Measurements from ENCODE around the gene C5orf15.
"Not testable (repeated sequence)": the region's sequence is repeated elsewhere in the genome, so short reads cannot be mapped to it uniquely, and the experiment has no call there.

C5orf15 gene

DNA sequence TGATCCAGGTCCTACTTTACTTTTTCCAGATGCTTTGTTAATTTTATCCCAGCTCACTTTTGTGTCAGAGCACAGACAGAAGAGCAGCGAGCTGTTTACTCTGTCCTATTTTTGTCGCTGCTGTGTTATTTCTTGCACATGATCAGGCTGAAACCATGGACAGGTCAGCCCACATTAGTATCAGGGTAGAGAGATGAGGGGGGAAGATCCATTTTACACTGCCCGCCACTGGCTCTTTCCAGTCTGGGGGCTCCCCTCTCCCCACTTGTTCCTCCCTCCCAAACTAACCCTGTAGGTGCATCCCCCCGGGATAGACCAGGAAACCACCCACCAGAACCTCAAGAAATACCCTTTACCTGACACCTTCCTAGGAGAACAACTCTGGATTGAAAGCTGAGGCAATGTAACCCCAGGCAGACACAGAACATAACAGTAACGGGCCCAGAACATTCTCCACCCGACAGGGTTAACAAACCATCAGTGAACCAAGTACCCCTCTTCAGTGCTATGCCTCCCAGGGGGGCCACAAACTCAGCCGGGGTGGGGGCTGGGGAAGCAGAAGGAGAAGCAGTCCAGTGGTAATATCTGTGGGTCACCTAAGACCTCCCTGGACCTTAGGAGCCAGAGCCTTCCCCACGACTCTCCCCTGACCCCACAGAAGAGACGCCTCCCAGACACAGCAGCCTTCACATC, 26.0 kb upstream of the C5orf15 start:
- DNase-seq (ENCODE audit: low read depth in 3 of 3, low spot score in 1 of 3): no peak

DNA sequence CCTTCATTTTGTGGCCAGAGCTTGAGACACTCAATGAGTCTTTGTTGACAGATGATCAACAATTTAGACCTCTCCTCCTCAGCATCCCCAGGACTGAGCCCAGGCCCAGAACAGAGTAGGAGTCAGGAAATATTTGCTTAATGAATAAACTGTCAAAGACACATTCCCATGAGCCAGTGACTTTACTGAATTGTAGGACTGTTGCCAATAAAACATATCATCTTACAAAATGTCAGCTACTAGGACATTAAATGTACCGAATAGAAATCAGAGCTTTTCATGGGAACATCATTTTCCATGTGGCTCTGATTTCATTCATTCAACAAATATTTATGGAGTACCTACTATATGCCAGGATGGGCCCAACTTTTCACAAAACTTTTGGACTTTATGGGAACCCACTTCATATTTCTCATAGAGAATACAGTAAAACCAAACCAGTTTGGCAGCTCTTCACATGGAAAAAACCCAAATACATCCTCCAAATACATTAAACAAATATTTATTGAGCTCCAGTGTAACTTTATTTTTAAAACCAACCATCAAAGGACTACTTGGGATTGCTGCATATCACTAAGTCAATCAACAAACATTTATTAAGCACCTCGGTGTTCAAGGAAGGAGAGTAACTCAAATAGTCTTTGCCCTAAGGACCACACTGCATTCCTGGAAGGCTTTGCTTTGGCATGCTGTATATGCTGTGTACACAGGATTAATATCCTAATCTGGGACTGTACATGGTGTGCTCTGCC, 24.9 kb upstream of the C5orf15 start:
- no peak for DNase-seq (ENCODE audit: low read depth in 3 of 3, low spot score in 1 of 3)

DNA sequence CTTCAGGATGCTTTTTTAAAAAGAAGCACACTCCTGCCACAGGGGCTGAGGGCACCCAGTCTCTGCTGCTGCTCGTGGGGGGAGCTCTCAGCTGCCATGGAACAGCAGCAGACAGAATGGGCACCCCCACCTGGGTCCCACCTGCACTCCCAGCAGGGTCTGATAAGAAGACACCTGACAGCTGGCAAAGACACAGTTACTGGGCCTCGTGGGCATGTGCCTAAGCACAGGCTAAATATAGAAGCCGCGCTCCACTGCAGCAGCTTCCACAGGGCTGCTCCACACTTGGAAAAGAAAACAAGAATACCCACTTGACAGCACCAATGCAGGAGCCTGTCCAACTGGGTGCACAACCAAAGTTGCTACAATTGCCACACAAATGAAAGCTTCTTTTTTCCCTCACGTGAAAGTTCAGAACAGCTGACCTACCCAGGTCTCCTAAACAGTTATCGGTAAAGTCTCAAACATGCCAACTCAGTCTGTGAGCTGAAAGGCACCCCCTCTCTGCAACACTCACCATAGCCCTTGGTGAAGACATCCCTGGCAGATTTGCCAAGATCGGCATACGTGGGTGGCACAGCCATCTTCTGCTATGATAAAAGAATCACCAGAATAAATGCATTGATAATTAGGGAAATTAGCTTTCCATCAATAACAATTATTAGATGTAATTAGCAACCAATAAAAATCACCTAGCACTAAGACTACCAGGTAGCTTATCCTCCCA, 24.2 kb upstream of the C5orf15 start:
- DNase-seq (ENCODE audit: low read depth in 3 of 3, low spot score in 1 of 3): no peak

DNA sequence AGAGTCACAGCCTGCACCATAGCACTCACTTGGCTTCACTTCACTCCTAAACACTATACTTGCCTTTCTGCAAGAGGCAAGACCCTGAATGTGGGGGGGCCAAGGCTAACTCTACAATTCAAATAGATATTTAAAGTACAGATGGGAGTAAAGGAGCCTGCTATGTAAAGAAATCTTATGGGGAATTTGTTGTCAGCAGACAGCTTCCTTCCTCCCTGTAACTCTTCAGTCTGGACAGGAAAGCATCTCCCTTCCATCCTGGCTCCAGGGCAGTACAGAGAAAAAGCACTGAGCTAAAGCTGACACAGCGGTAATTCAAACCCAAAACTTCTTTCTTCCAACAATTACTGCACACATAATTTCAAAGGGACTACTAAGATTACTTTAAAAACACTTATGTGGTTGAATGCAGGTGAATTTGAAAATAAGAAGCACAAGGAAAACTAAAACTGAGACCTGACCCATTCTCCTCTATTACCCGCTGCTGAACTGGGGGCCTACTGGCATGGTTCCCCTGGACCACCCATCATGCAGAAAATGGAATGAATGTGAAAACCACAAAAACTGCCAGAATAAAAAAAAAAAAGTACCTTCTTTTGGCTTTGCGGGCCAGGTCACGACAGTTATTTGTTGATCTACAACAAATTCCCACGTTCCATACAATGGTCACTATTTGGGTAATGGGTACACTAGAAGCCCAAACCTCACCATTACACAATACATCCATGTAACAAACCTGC, 22.9 kb upstream of the C5orf15 start:
- DNase-seq (ENCODE audit: low read depth in 3 of 3, low spot score in 1 of 3): no peak

DNA sequence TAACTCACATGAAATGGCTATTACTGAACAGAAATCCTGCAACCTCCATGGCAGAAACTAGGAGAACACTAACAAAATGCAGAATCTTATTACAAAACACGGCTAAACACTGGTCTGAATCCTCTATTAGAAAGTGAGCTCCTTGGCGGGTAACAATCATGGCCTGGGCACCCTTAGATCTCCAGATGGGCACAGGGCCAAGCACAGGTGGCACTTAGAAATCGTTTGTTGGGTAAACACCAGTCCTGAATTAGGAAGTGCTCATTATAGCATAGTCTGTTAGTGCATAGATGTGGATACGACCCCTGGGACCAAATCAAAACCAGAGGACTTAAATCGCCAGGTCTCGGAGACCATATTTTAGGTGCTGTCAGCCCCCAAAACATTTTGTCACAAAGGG, 22.0 kb upstream of the C5orf15 start:
- DNase-seq (ENCODE audit: low read depth in 3 of 3, low spot score in 1 of 3): no peak

DNA sequence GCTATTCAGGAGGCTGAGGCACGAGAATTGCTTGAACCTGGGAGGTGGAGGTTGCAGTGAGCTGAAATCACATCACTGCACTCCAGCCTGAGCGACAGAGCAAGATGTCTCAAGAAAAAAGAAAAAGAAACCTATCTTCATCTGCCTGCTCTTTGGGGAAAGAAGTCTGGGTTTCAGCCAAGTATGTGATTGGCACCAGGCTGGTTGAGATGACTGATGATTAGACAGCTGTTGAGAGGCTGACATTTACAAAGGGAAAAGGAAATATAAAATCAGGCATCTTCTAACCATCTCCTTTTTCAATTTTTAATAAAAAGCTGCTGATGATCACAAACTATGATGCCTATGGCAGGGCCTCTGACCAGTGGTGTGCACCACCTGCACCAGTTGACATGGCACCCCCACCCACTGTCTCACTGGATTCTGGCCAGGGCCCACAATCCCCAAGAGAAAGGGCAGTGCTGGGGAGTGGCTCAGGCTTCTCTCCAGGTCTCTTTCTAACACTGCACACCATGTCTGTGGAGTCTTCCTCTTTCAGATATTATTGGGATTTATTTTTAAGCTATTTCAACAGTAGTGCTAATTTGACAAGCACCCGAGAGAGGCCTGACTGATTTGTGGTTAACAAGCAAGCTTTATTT, 17.2 kb upstream of the C5orf15 start:
- DNase-seq (ENCODE audit: low read depth in 3 of 3, low spot score in 1 of 3): no peak

DNA sequence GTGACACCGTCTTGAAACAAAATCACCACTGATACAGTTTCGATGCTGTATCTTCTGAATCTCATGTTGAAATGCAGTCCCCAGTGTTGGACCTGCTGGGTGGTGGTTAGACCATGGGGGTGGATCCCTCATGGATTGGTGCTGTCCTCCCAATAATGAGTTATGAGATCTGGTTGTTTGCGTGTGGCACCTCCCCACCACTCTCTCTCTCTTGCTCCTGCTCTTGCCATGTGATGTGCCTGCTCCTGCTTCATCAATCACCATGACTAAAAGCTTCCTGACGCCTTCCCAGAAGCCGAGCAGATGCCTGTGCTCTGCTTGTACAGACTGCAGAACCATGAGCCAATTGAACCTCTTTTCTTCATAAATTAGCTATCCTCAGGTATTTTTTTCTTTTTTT, 15.2 kb upstream of the C5orf15 start:
- no peak for DNase-seq (ENCODE audit: low read depth in 3 of 3, low spot score in 1 of 3)

DNA sequence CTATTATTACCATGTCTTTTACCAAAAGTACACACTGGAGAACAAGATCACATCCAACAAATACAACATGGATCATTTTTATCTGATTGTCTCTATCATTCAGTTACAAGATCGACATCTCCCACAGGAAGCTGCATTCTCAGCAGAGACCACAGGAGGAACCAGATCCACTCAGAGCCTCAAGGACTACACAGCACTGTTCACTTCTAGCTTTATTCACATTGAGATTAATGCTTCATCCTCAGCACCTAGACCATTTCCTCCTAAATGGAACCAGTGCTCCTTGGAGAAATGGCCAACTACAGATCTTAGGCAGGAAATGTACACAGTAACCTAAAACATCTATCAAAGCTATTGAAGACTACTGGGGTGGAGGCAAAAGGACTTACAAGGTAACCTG, 13.3 kb upstream of the C5orf15 start:
- no peak for DNase-seq (ENCODE audit: low read depth in 3 of 3, low spot score in 1 of 3)

DNA sequence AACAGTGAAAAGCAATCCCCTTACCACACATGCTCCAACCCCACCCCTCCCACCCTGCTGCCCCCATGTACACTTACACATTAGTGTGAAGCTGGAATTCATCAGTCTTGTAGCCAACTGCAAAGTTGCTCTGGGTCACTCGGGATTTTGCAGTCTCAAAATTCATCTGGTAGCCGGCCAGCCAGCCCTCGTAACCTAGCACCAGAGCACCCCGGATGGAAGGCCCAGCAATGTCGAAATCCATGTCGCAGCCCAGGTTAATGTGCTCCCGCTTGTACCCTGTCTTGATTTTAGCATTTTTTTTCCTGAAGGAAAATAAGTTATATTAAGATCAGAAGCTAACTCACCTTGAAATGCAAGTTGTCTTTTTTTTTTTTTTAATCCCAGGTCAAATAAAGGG, 12.2 kb upstream of the C5orf15 start:
- no peak for DNase-seq (ENCODE audit: low read depth in 3 of 3, low spot score in 1 of 3)

DNA sequence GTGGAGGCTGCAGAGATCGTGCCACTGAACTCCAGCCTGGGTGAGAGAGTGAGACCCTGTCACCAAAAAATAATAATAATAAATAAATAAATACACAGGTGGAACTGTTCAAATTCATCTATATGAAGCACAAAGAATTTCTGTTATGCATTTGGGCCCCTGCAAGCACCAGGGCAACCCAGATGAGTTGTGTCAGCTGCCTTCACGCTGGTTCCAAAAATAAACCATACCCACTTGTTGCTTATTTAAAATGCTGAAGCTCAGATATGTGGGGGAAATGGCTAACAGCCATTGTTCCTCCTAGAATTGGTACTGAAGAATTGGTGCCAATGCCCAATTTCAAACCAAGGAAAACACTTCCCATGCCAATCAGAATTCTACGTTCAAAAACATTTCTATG, 10.5 kb upstream of the C5orf15 start:
- DNase-seq (ENCODE audit: low read depth in 3 of 3, low spot score in 1 of 3): no peak

DNA sequence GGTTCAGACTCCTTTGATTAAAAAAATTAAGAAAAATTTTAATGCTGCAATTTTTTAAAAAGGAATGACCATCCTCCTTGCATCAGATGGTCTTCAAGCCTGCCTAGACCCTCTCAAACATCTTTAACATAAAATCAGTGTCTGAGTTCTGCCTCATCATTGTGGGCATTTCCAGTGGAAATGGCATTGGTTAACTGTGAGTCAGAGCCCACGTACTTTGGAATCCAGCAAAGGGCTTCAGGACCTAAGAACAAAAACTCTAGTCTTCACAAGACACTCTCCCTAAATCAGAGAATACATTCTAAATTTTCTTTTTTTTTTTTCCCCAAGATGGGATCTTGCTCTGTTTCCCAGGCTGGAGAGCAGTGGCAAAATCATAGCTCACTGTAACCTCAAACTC, 9.4 kb upstream of the C5orf15 start:
- no peak for DNase-seq (ENCODE audit: low read depth in 3 of 3, low spot score in 1 of 3)

DNA sequence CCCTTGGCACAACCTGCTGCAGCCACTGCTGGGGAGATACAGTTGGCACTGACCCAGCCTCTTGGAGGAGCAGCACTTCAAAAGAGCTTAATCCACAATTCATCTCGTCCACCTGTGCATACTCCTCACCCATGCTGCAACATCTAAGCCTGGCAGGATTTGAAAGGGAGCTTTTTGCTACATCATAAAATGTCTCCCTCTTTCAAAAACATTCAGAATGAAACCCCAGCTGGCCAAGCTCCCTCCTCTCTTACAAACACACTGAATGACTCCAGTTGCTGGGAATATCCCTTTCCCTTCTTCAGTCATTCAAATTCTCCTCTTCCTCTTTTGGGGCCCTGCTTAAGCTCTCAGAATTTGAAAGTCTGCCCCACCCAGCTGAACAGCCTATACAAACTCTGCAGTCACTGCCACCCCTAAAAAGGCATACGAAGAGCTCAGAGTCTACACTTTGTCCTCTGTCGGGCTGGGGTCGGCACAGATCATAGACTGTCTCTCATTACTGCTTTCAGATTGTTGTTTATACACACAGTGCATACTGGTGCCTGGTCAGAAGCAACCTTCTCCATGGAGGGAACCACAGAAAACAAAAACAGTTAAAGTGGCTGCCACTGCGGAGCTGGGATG, 8.8 kb upstream of the C5orf15 start:
- DNase-seq (ENCODE audit: low read depth in 3 of 3, low spot score in 1 of 3): no peak

DNA sequence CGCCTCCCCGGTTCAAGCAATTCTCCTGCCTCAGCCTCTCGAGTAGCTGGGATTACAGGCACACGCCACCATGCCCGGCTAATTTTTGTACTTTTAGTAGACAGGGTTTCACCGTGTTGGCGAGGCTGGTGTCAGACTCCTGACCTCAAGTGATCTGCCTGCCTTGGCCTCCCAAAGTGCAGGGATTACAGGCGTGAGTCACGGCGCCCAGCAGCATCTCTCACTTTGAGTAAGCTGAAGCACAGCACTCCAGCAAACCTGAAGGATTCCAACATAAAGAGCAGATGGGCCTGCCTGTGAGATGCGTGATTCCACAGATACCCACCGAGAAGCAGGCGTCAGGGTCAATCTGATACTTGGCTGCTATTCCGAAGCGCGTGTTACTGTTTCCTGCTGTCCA, 7.1 kb upstream of the C5orf15 start:
- not testable (repeated sequence) for DNase-seq (ENCODE audit: low read depth in 3 of 3, low spot score in 1 of 3)

DNA sequence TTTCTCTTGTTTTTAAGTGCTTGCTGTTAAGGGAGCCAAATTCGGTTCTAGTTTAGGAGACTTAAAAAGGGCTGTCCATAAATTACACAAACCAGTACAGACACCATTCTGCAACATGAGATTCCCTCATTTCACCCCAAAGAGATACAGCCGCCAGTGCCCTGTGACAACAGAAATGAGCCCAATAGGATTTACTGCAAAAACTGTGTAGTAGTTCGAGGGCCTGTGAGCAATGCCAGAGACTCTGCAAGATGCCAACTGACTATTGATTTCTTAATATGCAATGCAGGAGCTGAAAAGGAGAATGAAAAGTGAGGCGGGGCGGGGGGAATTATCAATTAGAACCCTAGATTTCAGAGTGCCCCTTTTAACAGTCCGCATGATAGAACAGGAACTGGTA, 5.7 kb upstream of the C5orf15 start:
- no peak for DNase-seq (ENCODE audit: low read depth in 3 of 3, low spot score in 1 of 3)

DNA sequence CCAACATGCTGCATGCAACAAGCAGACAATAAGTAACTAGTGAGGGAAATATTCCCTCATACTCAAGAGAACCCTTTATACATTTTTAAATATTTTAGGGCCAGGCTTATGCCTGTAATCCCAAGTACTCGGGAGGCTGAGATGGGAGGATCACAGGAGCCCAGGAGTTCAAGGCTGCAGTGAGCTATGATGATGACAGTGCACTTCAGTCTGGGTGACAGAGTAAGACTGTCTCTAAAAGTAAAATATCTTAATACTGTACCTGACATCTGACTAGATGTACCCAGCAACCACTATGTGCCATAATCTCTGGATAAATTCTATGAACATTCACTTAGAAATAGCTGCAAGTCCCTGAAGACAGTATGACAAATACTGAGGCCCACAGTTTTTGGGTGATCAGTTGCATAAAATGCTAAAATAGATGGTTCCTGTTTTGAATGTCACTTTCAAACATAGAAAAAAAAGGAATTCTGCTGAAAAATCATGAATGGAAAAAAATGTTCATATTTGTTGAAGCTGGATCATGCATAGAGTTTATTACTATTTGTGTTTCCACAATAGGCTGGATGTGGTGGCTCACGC, 2.0 kb upstream of the C5orf15 start:
- no peak for DNase-seq (ENCODE audit: low read depth in 3 of 3, low spot score in 1 of 3)

DNA sequence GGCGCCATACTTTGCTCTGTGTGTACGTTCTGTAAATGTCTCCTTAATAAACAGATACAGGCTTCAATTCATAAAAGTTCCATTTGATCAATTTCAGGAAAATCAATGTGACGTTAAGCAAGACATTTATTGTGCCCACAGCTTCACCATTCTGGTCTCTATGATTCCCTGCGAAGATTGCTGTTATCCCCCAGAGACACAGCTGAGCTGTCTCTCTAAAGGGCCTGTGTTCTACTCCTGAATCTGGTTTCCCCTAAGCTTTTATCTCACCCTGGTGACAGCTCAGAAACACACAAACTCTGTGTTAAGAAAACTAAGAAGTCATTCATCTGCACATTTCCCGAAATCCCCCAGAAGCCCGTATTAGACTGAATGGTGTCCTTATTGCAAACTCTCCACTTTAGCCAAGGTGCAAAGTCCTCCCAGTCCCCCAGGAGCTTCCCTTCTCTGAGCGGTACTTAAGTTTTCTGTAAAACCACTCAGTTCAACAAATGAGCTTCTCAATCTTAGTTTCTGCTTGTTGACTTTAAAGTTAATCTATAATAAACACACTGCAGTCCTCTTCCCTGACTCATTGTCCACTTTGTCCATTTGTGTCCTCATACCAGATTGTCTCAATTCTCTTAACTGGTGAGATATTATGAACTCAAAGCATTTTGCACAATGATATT, 1.4 kb upstream of the C5orf15 start:
- no peak for DNase-seq (ENCODE audit: low read depth in 3 of 3, low spot score in 1 of 3)

DNA sequence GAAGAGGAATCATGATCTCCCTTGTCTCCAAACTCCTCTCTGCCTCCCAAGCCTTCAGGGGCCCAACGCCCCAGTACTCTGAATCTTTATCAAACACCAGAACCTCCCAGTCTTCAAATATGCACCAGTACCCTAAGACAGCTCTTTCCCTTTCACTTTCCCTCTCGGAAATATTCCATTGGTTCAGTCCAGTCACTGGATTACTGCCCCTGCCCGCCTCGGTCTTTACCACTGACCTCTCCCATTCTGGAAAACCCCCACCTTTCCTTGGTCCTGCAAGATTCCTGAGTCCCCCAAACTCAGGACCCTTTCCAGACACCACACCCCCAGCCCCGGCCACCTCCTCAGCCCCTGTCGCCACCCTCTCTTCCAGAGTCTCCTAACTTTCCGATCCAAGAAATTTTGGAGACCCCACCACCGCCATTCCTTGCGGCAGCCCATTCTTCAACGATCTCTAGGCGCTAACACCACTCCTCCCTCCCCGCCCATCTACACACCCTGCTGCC, 674 bp downstream of the C5orf15 start:
- DNase-seq (ENCODE audit: low read depth in 3 of 3, low spot score in 1 of 3): no peak

DNA sequence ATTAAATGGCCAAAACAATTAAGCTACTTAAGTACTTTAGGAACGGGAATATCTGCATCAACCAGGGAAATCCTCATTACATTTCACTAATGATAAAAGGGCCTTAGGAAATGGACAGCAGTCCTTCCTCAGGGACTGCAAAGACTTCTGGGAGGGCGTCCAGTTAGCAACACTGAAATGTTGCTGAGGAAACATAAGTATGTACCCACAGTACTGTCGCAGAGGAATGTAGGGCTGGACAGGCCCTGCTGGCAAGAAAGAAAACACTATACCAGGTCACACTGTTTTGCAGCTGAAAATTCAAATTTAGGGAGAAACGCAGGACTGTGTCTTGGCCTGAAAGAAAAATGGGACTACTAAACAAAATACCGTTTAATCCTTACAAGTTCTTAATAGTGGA, 1.3 kb downstream of the C5orf15 start:
- no peak for DNase-seq (ENCODE audit: low read depth in 3 of 3, low spot score in 1 of 3)

DNA sequence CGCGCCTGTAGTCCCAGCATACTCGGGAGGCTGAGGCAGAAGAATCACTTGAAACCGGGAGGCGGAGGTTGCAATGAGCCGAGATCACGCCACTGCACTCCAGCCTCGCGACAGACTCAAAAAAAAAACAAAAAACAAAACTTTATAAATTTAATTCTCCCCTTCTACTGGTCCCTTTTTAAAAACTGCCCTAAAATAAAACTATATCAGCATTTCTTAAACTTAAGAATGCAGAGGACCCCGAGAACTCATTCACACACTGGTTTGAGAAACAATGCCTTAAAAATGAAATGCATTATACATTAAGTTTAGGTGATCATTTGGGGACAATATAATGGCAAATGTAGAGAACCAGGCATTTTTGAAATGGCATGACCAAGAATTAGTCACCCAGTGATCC, 2.3 kb downstream of the C5orf15 start:
- DNase-seq (ENCODE audit: low read depth in 3 of 3, low spot score in 1 of 3): no peak

Data from stimulated activated CD4-positive, alpha-beta T cell treated with anti-CD3 and anti-CD28 coated beads, TNF-alpha, amount 100 ng/mL, for 1 hour (primary cell).